Right forelimb (tissue), 1 donor: ENCODE measurements around the gene AIM2.
"Not testable (repeated sequence)": the region's sequence is repeated elsewhere in the genome, so short reads cannot be mapped to it uniquely, and the experiment has no call there.

Experiments
- DNase-seq: peaks from one replicate; pipeline ENCODE4 v3.0.0-alpha.2; 2018

The AIM2 gene

DNA sequence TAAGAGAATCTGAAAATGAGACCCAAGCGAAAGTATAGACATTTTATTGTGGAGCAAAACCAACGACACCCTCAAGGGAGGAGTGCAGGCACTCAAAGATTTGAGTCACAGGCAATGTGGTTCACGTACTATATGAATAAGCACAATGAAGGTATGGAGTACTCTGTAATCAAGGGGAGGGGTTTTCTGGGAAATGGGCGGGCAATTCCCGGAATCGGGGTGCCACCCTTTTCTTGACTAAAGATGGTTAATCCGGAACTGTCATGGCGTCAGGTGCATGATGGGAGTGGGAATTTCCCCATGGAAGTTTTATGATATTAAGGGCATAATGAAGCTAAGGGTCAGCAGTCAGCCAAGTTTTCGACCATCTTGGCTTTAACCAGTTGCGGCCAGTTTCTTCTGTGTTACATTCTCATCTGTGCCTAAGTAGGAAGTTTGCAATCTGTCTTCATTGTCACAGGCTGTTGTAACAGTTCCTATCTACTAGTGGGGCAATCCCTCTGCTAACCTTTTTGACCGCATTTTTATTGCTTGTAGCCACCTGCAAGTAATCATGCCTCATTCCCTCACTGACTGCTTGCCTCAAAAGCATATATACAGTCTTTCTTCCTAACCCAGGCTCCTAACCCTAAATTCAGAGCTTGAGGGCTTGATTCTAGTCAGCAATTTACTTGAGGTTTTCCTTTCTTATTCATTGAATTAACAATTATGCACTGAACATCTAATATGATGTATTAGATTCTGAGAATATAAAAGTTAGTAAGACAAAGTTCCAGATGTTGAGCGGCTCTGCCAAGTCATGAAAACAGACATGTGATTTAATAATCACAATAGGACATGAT is 775 bp upstream of the AIM2 start:
- no peak for DNase-seq

- no peak for DNase-seq
Observed at GRCh38 chr1:159071970-159072582, 4.5 kb downstream of the AIM2 start.

DNA sequence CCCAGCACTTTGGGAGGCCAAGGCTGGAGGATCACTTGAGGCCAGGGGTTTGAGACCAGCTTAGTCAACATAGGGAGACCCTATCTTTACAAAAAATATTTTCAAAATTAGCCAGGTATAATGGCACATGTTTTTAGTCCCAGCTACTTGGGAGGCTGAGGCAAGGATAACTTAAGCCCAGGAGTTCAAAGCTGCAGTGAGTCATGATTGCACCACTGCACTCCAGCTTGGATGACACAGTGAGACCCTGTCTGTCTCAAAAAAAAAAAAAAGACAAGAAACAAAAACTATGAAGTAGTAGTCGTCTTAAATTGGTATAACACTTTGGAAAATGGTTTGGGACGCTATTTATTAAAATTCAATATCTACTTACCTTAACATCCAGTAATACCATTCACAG is 7.7 kb downstream of the AIM2 start:
- DNase-seq = no peak

- DNase-seq = no peak
Observed at GRCh38 chr1:159067699-159068621, 8.6 kb downstream of the AIM2 start.

DNA sequence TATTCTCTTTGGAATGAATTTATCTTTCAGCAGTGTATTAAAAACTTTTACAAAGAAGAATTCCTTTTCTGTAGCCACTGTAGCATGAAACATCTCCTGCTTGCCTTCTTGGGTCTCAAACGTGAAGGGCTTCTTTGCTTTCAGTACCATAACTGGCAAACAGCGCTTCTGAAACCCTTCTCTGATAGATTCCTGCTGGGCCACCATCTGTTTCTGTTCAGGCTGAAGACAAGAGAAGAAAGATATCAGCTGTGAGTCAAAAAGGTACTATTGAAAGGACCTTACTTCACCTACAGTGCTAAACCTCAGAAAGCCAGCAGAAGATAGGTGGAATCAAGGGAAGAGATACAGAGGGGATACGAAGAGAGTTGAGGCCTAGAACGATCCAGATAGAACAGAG is 10.5 kb downstream of the AIM2 start:
- DNase-seq = no peak

- DNase-seq = no peak
Observed at GRCh38 chr1:159065106-159065505, 11.5 kb downstream of the AIM2 start.

DNA sequence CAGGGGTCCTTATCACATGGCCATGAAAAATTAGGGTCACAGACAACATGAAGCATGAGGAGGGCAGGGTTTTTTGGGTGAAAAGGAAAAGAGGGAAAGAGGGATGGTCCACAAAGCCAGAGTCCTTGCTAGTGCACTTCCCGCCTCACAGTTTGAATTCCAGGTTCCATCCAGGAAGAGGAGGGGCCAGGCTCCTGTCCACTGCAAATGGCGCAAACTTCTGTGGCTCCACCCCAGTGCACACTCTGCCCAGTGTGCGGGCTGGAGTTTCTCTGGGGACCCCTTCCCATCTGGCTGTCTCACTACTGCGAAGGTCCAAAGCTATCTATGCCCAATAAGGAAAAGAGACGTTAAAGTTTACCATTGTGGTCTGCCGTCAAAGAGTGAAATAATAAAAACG is 17.8 kb downstream of the AIM2 start:
- no peak for DNase-seq

- no peak for DNase-seq
Observed at GRCh38 chr1:159056069-159056698, 20.4 kb downstream of the AIM2 start.

DNA sequence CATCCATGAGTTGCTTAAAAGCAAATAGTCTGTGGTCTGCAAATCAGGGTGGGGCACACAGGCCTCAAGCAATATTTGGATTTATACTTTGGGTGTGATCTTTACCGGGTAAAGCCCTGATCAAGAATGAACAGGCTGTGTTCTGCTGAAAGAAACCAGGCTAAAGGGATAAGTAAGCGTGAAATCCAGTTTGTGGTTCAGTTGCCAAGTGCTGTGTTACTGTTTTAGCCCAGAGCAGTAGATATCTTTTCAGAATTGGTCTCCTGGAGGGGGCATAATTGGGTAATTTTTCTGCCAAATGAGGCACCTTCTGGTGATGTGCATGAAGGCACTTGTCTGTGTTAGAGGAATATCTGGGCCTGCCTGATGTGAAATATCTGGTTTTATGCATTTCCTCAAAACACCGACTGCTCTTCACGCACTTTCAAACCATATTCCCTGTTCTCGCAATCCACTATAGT is 21.4 kb downstream of the AIM2 start:
- no peak for DNase-seq

DNA sequence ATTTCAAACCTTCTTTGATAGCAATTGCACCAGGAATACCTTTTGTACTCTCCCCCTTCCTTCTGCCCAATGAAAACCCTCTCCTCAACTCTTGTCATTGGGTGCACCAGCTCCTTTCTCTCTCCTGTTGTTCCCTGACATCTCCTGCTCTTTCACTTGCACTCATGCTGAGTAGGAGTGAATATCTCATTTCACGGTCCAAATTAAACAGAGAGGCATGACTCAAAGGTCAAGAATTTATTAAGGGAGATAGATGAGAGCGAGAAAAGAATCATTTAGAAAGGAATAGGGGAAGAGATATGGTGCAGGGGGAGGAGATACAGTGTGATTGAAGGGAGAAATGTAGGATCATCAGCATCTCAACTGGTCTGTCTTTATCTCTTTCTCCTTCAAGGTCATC is 22.1 kb downstream of the AIM2 start:
- no peak for DNase-seq

DNA sequence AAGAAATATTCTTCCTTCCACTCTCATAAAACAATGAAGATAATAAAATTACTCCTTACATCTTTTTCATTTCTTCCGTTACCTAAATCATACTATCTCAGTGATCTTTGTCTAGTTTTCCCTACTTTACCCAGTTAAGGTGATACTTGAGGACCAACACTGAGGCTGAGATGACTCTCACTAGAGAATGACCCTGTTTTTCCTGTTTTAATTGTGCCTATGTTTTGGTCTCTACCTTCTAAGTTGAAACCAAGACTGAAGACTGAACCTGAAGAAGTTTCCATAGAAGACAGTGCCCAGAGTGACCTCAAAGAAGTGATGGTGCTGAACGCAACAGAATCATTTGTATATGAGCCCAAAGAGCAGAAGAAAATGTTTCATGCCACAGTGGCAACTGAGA is 25.1 kb downstream of the AIM2 start:
- DNase-seq = no peak

DNA sequence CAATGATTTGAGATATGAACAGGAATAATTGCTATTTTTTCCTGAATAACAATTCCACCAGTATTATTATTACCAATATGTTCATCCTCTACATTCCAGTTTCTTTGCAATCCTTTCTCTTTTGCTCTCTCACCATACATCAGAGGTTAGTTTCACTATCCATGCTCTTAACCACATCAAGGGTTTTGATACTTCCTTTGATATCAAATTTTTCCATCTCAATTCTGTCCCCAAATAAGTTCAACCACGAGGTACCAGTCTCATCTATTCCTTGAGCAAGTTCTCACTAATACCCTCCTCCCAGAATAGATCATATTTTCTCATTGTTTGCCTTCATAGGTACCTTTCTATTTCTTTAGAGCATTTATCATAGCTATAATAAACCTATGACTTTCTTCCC is 30.1 kb downstream of the AIM2 start:
- not testable (repeated sequence) for DNase-seq

GRCh38 chr1:159040893-159041724 is 35.5 kb downstream of the AIM2 start:
- no peak for DNase-seq

- DNase-seq = no peak
Observed at GRCh38 chr1:159040206-159040605, 36.4 kb downstream of the AIM2 start.

- no peak for DNase-seq
Observed at GRCh38 chr1:159030877-159031447, 45.6 kb downstream of the AIM2 start.

- DNase-seq = no peak
Observed at GRCh38 chr1:159030311-159030710, 46.3 kb downstream of the AIM2 start.

- DNase-seq = not testable (repeated sequence)
Observed at GRCh38 chr1:159026841-159027240, 49.7 kb downstream of the AIM2 start.

DNA sequence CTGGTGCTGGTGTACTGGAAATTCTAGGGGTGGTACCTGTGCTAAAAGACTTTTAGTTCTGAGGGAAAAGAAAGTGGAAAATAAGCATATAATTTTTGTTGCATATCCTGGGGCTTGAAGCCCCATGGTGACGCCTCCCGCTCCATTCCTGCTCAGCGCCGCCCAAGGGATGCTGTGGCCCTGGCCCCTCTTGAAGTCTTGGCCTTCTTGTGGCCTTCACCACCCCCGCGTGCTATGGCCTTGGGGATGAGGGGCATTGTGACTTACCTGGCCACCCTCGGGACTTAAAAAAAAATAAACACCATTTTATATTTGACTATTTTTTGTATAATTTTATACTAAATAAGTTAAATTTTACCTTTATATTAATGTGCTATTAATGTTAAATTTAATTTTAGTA is 51.5 kb downstream of the AIM2 start:
- DNase-seq = no peak

- DNase-seq = no peak
Observed at GRCh38 chr1:159023723-159024122, 52.8 kb downstream of the AIM2 start.

- no peak for DNase-seq
Observed at GRCh38 chr1:159015440-159015909, 61.1 kb downstream of the AIM2 start.

- DNase-seq = no peak
Observed at GRCh38 chr1:159014851-159015250, 61.7 kb downstream of the AIM2 start.
